Pancreas (tissue), 10 donors: Measurements from ENCODE around the gene RBBP8NL. TPM values are rescaled to one million over a fixed set of nuclear protein-coding genes. Genes with fewer than 3 reads are reported as not detected.

Experiments used
- ATAC-seq, 4 donors: fragments of 200-7000 bp; cut with Tn5 transposase; one replicate each; pipeline versions ENCODE4 v1.8.0 to v1.9.1; 2020; ENCODE audit warnings: mild to moderate bottlenecking in 4 of 4, moderate library complexity in 4 of 4
- DNase-seq, 6 donors: peaks; one replicate each; pipeline ENCODE4 v3.0.0-alpha.2; 2020
- FAIRE-seq: peaks from 2 replicates; lab custom pipeline; 2012; peaks lifted over from hg19 to GRCh38; lab: Jason Lieb, UNC
- H3K27ac ChIP-seq, 4 donors: fragments of 200-600 bp; sonication (generic); 1 replicate in 3 of 4; 2 replicates in 1 of 4; pipeline versions ENCODE4 v1.5.0 to v1.8.0; 2020
- H3K27me3 ChIP-seq, 4 donors: fragments of 200-600 bp; one replicate each; pipeline ENCODE4 v1.8.0; 2021
- H3K36me3 ChIP-seq, 3 donors: fragments of 200-600 bp; sonication (generic) in 1 of 3; one replicate each; pipeline versions ENCODE4 v1.5.0 to v1.8.0; 2020 to 2021
- H3K4me1 ChIP-seq, 3 donors: fragments of 200-600 bp; one replicate each; pipeline ENCODE4 v1.8.0; 2021
- H3K4me3 ChIP-seq, 4 donors: fragments of 200-600 bp; sonication (generic) in 2 of 4; one replicate each; pipeline versions ENCODE4 v1.5.0 to v1.8.0; 2020 to 2021
- H3K9me3 ChIP-seq, 4 donors: fragments of 200-600 bp; one replicate each; pipeline ENCODE4 v1.8.0; 2021
- CTCF ChIP-seq, 4 donors: fragments of 200-600 bp; sonication (generic) in 3 of 4; IDR thresholded peaks; one replicate each; pipeline versions ENCODE4 v1.5.0 to v1.8.0; 2021; ENCODE audit warnings: antibody characterized with exemption in 4 of 4
- WGBS, 2 donors: extraction: QIAGEN DNeasy Blood & Tissue Kit; methylation state at CpG; one replicate each; pipeline ENCODE4 v1.1.7; 2013; 5-methylcytosine and 5-hydroxymethylcytosine counted together
- intact Hi-C, 3 donors: fragments of 100-400 bp; cut with DNase I; formaldehyde crosslinking; loops; one replicate each; pipeline versions ENCODE4 v1.11.1 to v1.14.2; 2022
- polyA plus RNA-seq, 2 donors: library from polyadenylated mRNA; stranded (reverse); fragments of 200-250 nt; gene quantifications; one replicate each; pipeline ENCODE4 v1.2.3, GENCODE V29; 2013
- total RNA-seq, 6 donors: library from RNA; stranded (reverse); fragmentation: NEBNext Ultra II Directional in 4 of 6; extraction: Animal tissue kit (Norgen Biotek cat#: 25700) in 4 of 6; gene quantifications; one replicate each; pipeline versions ENCODE4 v1.2.1 to v1.2.4, GENCODE V29; 2021 to 2023
- donor health status: healthy with polysubstance abuse.
- donor health status: DM: no; HTN: no; CAD: no; lungs with moderate emphysema.
- donor health status: DM: no; HTN: no; CAD: no.
- donor health status: control.
- donor health status: control.
- donor health status: Bipolar disorder and iron deficiency.
- donor health status: DM: yes; HTN: yes; CAD: no.
- donor health status: DM: no; HTN: no; CAD: no.
- donor health status: DM: no; HTN: no; CAD: no.
- donor health status: DM: yes; HTN: yes; CAD: no.

Gene RBBP8NL
- total and polyA plus RNA-seq, 8 donors: 0.66 to 4.8 (median 1.3) TPM

GRCh38 chr20:62470459-62470858 lies 43.1 kb upstream of the RBBP8NL start:
- no peak for TF ChIP-seq CTCF (IDR thresholded peaks at IDR 0.05)
- Histone ChIP-seq H3K27ac (no peak overlapping the region), H3K4me3 (no peak overlapping the region), H3K36me3 (no peaks in the 10 kb centered on the region), H3K27me3 (peaks cover 0 to 15% (median 5%) of the 10 kb centered on the region in 4 donors), H3K4me1 (no peaks in the 10 kb centered on the region), H3K9me3 (no peaks in the 10 kb centered on the region)
- intact Hi-C loops: no loop called here
- FAIRE-seq (no peak), ATAC-seq (no peak), DNase-seq (no peak)
- 61 to 80% methylated on average over 11 to 12 of the region's 12 CpGs for WGBS, 2 donors

GRCh38 chr20:62470001-62470400 lies 42.7 kb upstream of the RBBP8NL start:
- no peak for DNase-seq
- 40 to 47% methylated on average over 18 of the region's 18 CpGs for WGBS, 2 donors
- peaks cover 0 to 11% (median 5%) of the 10 kb centered on the region in 4 donors for H3K27me3 ChIP-seq
- no peak for FAIRE-seq
- H3K36me3 ChIP-seq: no peaks in the 10 kb centered on the region
- no peaks in the 10 kb centered on the region for H3K4me1 ChIP-seq
- no peaks in the 10 kb centered on the region for H3K9me3 ChIP-seq
- TF ChIP-seq CTCF (IDR thresholded peaks at IDR 0.05): no peak
- no peak overlapping the region for H3K4me3 ChIP-seq
- ATAC-seq: no peak
- intact Hi-C loops: no loop called here
- H3K27ac ChIP-seq: no peak overlapping the region

- H3K27me3 ChIP-seq: peaks cover 0 to 5% (median 1%) of the 10 kb centered on the region in 4 donors
- H3K9me3 ChIP-seq: no peaks in the 10 kb centered on the region
- ATAC-seq (no peak), DNase-seq (no peak), FAIRE-seq (no peak)
- no peak for TF ChIP-seq CTCF (IDR thresholded peaks at IDR 0.05)
- H3K4me3 ChIP-seq: no peak overlapping the region
- no peaks in the 10 kb centered on the region for H3K4me1 ChIP-seq
- H3K27ac ChIP-seq: no peak overlapping the region
- intact Hi-C loops: no loop called here
- H3K36me3 ChIP-seq: no peaks in the 10 kb centered on the region
- WGBS, 2 donors: 70 to 74% methylated on average over 17 of the region's 17 CpGs
These were observed 42.0 kb upstream of the RBBP8NL start for GRCh38 chr20:62469352-62469751.

GRCh38 chr20:62466806-62467537 lies 39.6 kb upstream of the RBBP8NL start:
- Histone ChIP-seq H3K27me3 (no peaks in the 10 kb centered on the region), H3K4me1 (no peaks in the 10 kb centered on the region), H3K27ac (no peak overlapping the region), H3K9me3 (no peaks in the 10 kb centered on the region), H3K4me3 (no peak overlapping the region), H3K36me3 (no peaks in the 10 kb centered on the region)
- no peak for FAIRE-seq
- WGBS, 2 donors: 58 to 65% methylated on average over 17 to 19 of the region's 19 CpGs
- intact Hi-C loops: no loop called here
- DNase-seq: no peak
- no peak for TF ChIP-seq CTCF (IDR thresholded peaks at IDR 0.05)
- ATAC-seq: no peak

GRCh38 chr20:62466072-62466760 lies 38.9 kb upstream of the RBBP8NL start:
- Histone ChIP-seq H3K27me3 (no peaks in the 10 kb centered on the region), H3K36me3 (no peaks in the 10 kb centered on the region), H3K4me1 (no peaks in the 10 kb centered on the region), H3K27ac (no peak overlapping the region), H3K4me3 (no peak overlapping the region), H3K9me3 (no peaks in the 10 kb centered on the region)
- no peak for TF ChIP-seq CTCF (IDR thresholded peaks at IDR 0.05)
- 70 to 77% methylated on average over 48 of the region's 48 CpGs for WGBS, 2 donors
- DNase-seq (no peak), FAIRE-seq (no peak), ATAC-seq (no peak)
- intact Hi-C loops: no loop called here
